ENCODE results near the gene SLC6A3.
A peak's percentile ranks its signal among the peaks of the same experiment; 100 is the strongest.

The SLC6A3 gene

GRCh38 chr5:1412621-1413020 lies 32.6 kb downstream of the SLC6A3 start:
- FAIRE-seq (no peak), DNase-seq (ENCODE audit: insufficient read length, low spot score) (no peak)
- TF ChIP-seq POLR2A (IDR thresholded peaks at IDR 0.05; ENCODE audit: low read depth, low read length) = no peak

- no peak for FAIRE-seq
- DNase-seq (ENCODE audit: insufficient read length, low spot score) = no peak
- no peak for TF ChIP-seq POLR2A (IDR thresholded peaks at IDR 0.05; ENCODE audit: low read depth, low read length)
These were observed 33.1 kb downstream of the SLC6A3 start for GRCh38 chr5:1412163-1412562.

- DNase-seq (ENCODE audit: insufficient read length, low spot score) (no peak), FAIRE-seq (no peak)
- no peak for TF ChIP-seq POLR2A (IDR thresholded peaks at IDR 0.05; ENCODE audit: low read depth, low read length)
These were observed 34.1 kb downstream of the SLC6A3 start for GRCh38 chr5:1411099-1411498.

- no peak for TF ChIP-seq POLR2A (IDR thresholded peaks at IDR 0.05; ENCODE audit: low read depth, low read length)
- no peak for FAIRE-seq
- no peak for DNase-seq (ENCODE audit: insufficient read length, low spot score)
These were observed 34.9 kb downstream of the SLC6A3 start for GRCh38 chr5:1410156-1411014.

- FAIRE-seq (no peak), DNase-seq (ENCODE audit: insufficient read length, low spot score) (peak; percentile 47)
- no peak for TF ChIP-seq POLR2A (IDR thresholded peaks at IDR 0.05; ENCODE audit: low read depth, low read length)
These were observed 35.7 kb downstream of the SLC6A3 start for GRCh38 chr5:1409381-1410110.

GRCh38 chr5:1406681-1407640 lies 38.3 kb downstream of the SLC6A3 start:
- TF ChIP-seq POLR2A (IDR thresholded peaks at IDR 0.05; ENCODE audit: low read depth, low read length) = no peak
- FAIRE-seq = no peak
- DNase-seq (ENCODE audit: insufficient read length, low spot score) = no peak

GRCh38 chr5:1405539-1406530 lies 39.4 kb downstream of the SLC6A3 start:
- no peak for FAIRE-seq
- DNase-seq (ENCODE audit: insufficient read length, low spot score) = no peak
- no peak for TF ChIP-seq POLR2A (IDR thresholded peaks at IDR 0.05; ENCODE audit: low read depth, low read length)

GRCh38 chr5:1405121-1405520 lies 40.1 kb downstream of the SLC6A3 start:
- DNase-seq (ENCODE audit: insufficient read length, low spot score) (no peak), FAIRE-seq (no peak)
- no peak for TF ChIP-seq POLR2A (IDR thresholded peaks at IDR 0.05; ENCODE audit: low read depth, low read length)

- no peak for FAIRE-seq
- no peak for DNase-seq (ENCODE audit: insufficient read length, low spot score)
- no peak for TF ChIP-seq POLR2A (IDR thresholded peaks at IDR 0.05; ENCODE audit: low read depth, low read length)
These were observed 41.2 kb downstream of the SLC6A3 start for GRCh38 chr5:1404062-1404461.

- FAIRE-seq (no peak), DNase-seq (ENCODE audit: insufficient read length, low spot score) (no peak)
- no peak for TF ChIP-seq POLR2A (IDR thresholded peaks at IDR 0.05; ENCODE audit: low read depth, low read length)
These were observed 42.5 kb downstream of the SLC6A3 start for GRCh38 chr5:1402611-1403255.

- no peak for TF ChIP-seq POLR2A (IDR thresholded peaks at IDR 0.05; ENCODE audit: low read depth, low read length)
- no peak for FAIRE-seq
- DNase-seq (ENCODE audit: insufficient read length, low spot score) = no peak
These were observed 43.6 kb downstream of the SLC6A3 start for GRCh38 chr5:1401536-1402138.

GRCh38 chr5:1400936-1401335 lies 44.3 kb downstream of the SLC6A3 start:
- no peak for TF ChIP-seq POLR2A (IDR thresholded peaks at IDR 0.05; ENCODE audit: low read depth, low read length)

More at GRCh38 chr5:1400936-1401335, 44.3 kb downstream of the SLC6A3 start:
- FAIRE-seq = no peak
- DNase-seq (ENCODE audit: insufficient read length, low spot score) = no peak
